Measurements from ENCODE around the gene KCNIP1. TPM values are rescaled to one million over a fixed set of nuclear protein-coding genes. Genes with fewer than 3 reads are reported as not detected.

Gene KCNIP1
- total RNA-seq, 4 donors from 2014 or later: 0.94 to 1.6 (median 1.1) TPM; not detected in 1

GRCh38 chr5:170466988-170467707 is 36.7 kb upstream of the KCNIP1 start:
- H3K4me3 ChIP-seq: no peak overlapping the region
- TF ChIP-seq CTCF (IDR thresholded peaks at IDR 0.05) (no peak), POLR2AphosphoS5 (IDR thresholded peaks at IDR 0.05) (no peak)
- H3K36me3 ChIP-seq: no peaks in the 10 kb centered on the region
- peaks cover 14% of the 10 kb centered on the region for H3K27me3 ChIP-seq
- 73 to 77% methylated on average over 11 to 13 of the region's 13 CpGs for WGBS, 2 donors (ENCODE audit: low coverage in 1 of 2)
- no peaks in the 10 kb centered on the region for H3K4me1 ChIP-seq
- peaks cover 0 to 6% (median 0%) of the 10 kb centered on the region in 3 donors for H3K9me3 ChIP-seq
- H3K27ac ChIP-seq: no peak overlapping the region
- peak; percentile 46 for ATAC-seq

- ATAC-seq: no peak
- 85 to 100% methylated on average over 2 to 3 of the region's 7 CpGs for WGBS, 2 donors (ENCODE audit: low coverage in 1 of 2)
- H3K36me3 ChIP-seq: no peaks in the 10 kb centered on the region
- no peak overlapping the region for H3K27ac ChIP-seq
- H3K9me3 ChIP-seq: no peaks in the 10 kb centered on the region
- H3K4me1 ChIP-seq: no peaks in the 10 kb centered on the region
- no peak overlapping the region for H3K4me3 ChIP-seq
- H3K27me3 ChIP-seq: peaks cover 19% of the 10 kb centered on the region
- TF ChIP-seq POLR2A (IDR thresholded peaks at IDR 0.05) (no peak), POLR2AphosphoS5 (IDR thresholded peaks at IDR 0.05) (no peak), CTCF (IDR thresholded peaks at IDR 0.05) (no peak), EP300 (IDR thresholded peaks at IDR 0.05) (no peak)
Measured at GRCh38 chr5:170468633-170469285, 35.1 kb upstream of the KCNIP1 start.

GRCh38 chr5:170469414-170469813 is 34.4 kb upstream of the KCNIP1 start:
- no peak for TF ChIP-seq POLR2A (IDR thresholded peaks at IDR 0.05)
- no peak for TF ChIP-seq POLR2AphosphoS5 (IDR thresholded peaks at IDR 0.05)
- no peak for TF ChIP-seq EP300 (IDR thresholded peaks at IDR 0.05)
- TF ChIP-seq CTCF (IDR thresholded peaks at IDR 0.05): no peak
- Histone ChIP-seq H3K9me3 (no peaks in the 10 kb centered on the region), H3K27ac (no peak overlapping the region), H3K27me3 (peaks cover 21% of the 10 kb centered on the region), H3K4me3 (no peak overlapping the region), H3K36me3 (no peaks in the 10 kb centered on the region), H3K4me1 (no peaks in the 10 kb centered on the region)
- no peak for ATAC-seq
- WGBS, 2 donors (ENCODE audit: low coverage in 1 of 2): 92 to 100% methylated on average over 1 to 4 of the region's 4 CpGs

GRCh38 chr5:170470275-170470674 is 33.5 kb upstream of the KCNIP1 start:
- no CpG with 5 or more reads among the region's 4 CpGs for WGBS, 2 donors (ENCODE audit: low coverage in 1 of 2)
- Histone ChIP-seq H3K27ac (no peak overlapping the region), H3K4me1 (no peaks in the 10 kb centered on the region), H3K36me3 (no peaks in the 10 kb centered on the region), H3K4me3 (no peak overlapping the region), H3K27me3 (peaks cover 26% of the 10 kb centered on the region), H3K9me3 (no peaks in the 10 kb centered on the region)
- TF ChIP-seq CTCF (IDR thresholded peaks at IDR 0.05): no peak
- no peak for TF ChIP-seq POLR2AphosphoS5 (IDR thresholded peaks at IDR 0.05)
- TF ChIP-seq POLR2A (IDR thresholded peaks at IDR 0.05): no peak
- TF ChIP-seq EP300 (IDR thresholded peaks at IDR 0.05): no peak
- no peak for ATAC-seq

All from gastroesophageal sphincter (tissue), 4 donors.